GM18498 (cell line): ENCODE results near the gene NETO2.

Experiments
- ATAC-seq: cut with Tn5 transposase; IDR thresholded peaks from one replicate; pipeline ENCODE4 v1.9.1; 2021; ENCODE audit warnings: mild to moderate bottlenecking, moderate library complexity; ENCODE audit not compliant: unreplicated experiment

Gene NETO2

GRCh38 chr16:47047524-47048203, 96.1 kb downstream of the NETO2 start:
- no peak for ATAC-seq

- ATAC-seq: no peak
Observed at GRCh38 chr16:47046726-47047523, 96.8 kb downstream of the NETO2 start.

GRCh38 chr16:47045459-47045858, 98.3 kb downstream of the NETO2 start:
- no peak for ATAC-seq

GRCh38 chr16:47045023-47045422, 98.7 kb downstream of the NETO2 start:
- ATAC-seq: no peak

GRCh38 chr16:47043970-47044684, 99.6 kb downstream of the NETO2 start:
- no peak for ATAC-seq

- no peak for ATAC-seq
Observed at GRCh38 chr16:47043200-47043599, 100.5 kb downstream of the NETO2 start.

GRCh38 chr16:47037746-47038458, 105.8 kb downstream of the NETO2 start:
- peak; percentile 96 for ATAC-seq

- peak; percentile 38 for ATAC-seq
Observed at GRCh38 chr16:47037396-47037745, 106.4 kb downstream of the NETO2 start.

GRCh38 chr16:47036201-47036600, 107.5 kb downstream of the NETO2 start:
- no peak for ATAC-seq

GRCh38 chr16:47035436-47035835, 108.3 kb downstream of the NETO2 start:
- ATAC-seq: no peak

GRCh38 chr16:47034455-47034854, 109.3 kb downstream of the NETO2 start:
- no peak for ATAC-seq

GRCh38 chr16:47033176-47033575, 110.6 kb downstream of the NETO2 start:
- ATAC-seq: no peak

GRCh38 chr16:47029724-47030123, 114.0 kb downstream of the NETO2 start:
- ATAC-seq: no peak

GRCh38 chr16:47028767-47029377, 114.9 kb downstream of the NETO2 start:
- ATAC-seq: no peak
